OCI-LY7 (cell line): ENCODE measurements around the gene HOXC6. TPM values are rescaled to one million over a fixed set of nuclear protein-coding genes. Genes with fewer than 3 reads are reported as not detected.

ENCODE experiments used
- Bru-seq: library from RNA; stranded (reverse); fragments of 400-500 nt; gene quantifications from one replicate; lab custom pipeline; 2021; lab: Mats Ljungman, UMichigan
- BruChase-seq, 2 experiments: library from RNA; stranded (reverse); fragments of 400-500 nt; gene quantifications; one replicate each; lab custom pipeline; 2021; lab: Mats Ljungman, UMichigan
- BruUV-seq: library from RNA; stranded (reverse); fragments of 400-500 nt; replicated peaks from 2 replicates; lab custom pipeline; 2021; lab: Mats Ljungman, UMichigan
- CTCF ChIA-PET: fragments of 300-600 bp; sonication (Branson Sonifier 250); formaldehyde crosslinking; loops from one replicate; lab custom pipeline; 2022; ENCODE audit warnings: antibody characterized with exemption; ENCODE audit not compliant: unreplicated experiment; lab: Charles Lee
- POLR2A ChIA-PET: fragments of 300-600 bp; sonication (Branson Sonifier 250); formaldehyde crosslinking; loops from one replicate; lab custom pipeline; 2022; ENCODE audit warnings: antibody characterized with exemption; lab: Charles Lee
- DNase-seq: peaks from one replicate; pipeline ENCODE4 v3.0.0-alpha.2; 2015; ENCODE audit warnings: low spot score
- H2AFZ ChIP-seq: fragments of 200-600 bp; sonication (generic), shearing (Covaris generic); 2 replicates; pipeline ENCODE4 v1.6.1; 2014; ENCODE audit warnings: mild to moderate bottlenecking, antibody characterized with exemption, low read length, moderate library complexity
- H3K27ac ChIP-seq: fragments of 200-600 bp; sonication (generic); 2 replicates; pipeline ENCODE4 v1.5.1; 2014; ENCODE audit warnings: mixed run types, low read depth, mild to moderate bottlenecking, moderate library complexity, low read length, inconsistent platforms; ENCODE audit not compliant: poor library complexity, severe bottlenecking
- H3K36me3 ChIP-seq: fragments of 200-600 bp; sonication (generic); 2 replicates; pipeline ENCODE4 v1.6.1; 2014; ENCODE audit warnings: mild to moderate bottlenecking, antibody characterized with exemption, low read length, moderate library complexity, mixed read lengths; ENCODE audit not compliant: insufficient read depth
- H3K4me1 ChIP-seq: fragments of 200-600 bp; sonication (generic); 2 replicates; pipeline ENCODE4 v1.5.1; 2014; ENCODE audit warnings: mild to moderate bottlenecking, low read length; ENCODE audit not compliant: insufficient read depth, poor library complexity, severe bottlenecking
- H3K4me2 ChIP-seq: fragments of 200-600 bp; sonication (generic); 2 replicates; pipeline ENCODE4 v1.6.1; 2014; ENCODE audit warnings: mild to moderate bottlenecking, low read length
- H3K4me3 ChIP-seq: fragments of 200-600 bp; sonication (generic); 2 replicates; pipeline ENCODE4 v1.5.1; 2014; ENCODE audit warnings: mild to moderate bottlenecking, low read depth, low read length; ENCODE audit not compliant: poor library complexity, severe bottlenecking
- H3K79me2 ChIP-seq: fragments of 200-600 bp; sonication (generic); 2 replicates; pipeline ENCODE4 v1.6.1; 2016; ENCODE audit warnings: low read depth, mild to moderate bottlenecking, low read length, moderate library complexity, mixed read lengths; ENCODE audit not compliant: insufficient read depth
- H3K9me2 ChIP-seq: fragments of 200-600 bp; sonication (generic); 2 replicates; pipeline ENCODE4 v1.6.1; 2016; ENCODE audit warnings: mild to moderate bottlenecking, low read length, mixed read lengths; ENCODE audit not compliant: insufficient read depth
- H3K9me3 ChIP-seq: fragments of 200-600 bp; sonication (generic); 2 replicates; pipeline ENCODE4 v1.6.1; 2014; ENCODE audit warnings: mild to moderate bottlenecking, mixed run types, low read length, mixed read lengths
- H4K20me1 ChIP-seq: fragments of 200-600 bp; sonication (generic); 2 replicates; pipeline ENCODE4 v1.6.1; 2014; ENCODE audit warnings: mild to moderate bottlenecking, antibody characterized with exemption, low read length, moderate library complexity, mixed read lengths; ENCODE audit not compliant: insufficient read depth
- EZH2phosphoT487 ChIP-seq: fragments of 200-600 bp; sonication (generic); IDR thresholded peaks from 2 replicates; pipeline ENCODE4 v1.6.1; 2018; ENCODE audit warnings: low read depth, borderline replicate concordance, mild to moderate bottlenecking, mixed run types, antibody characterized with exemption, low read length, moderate library complexity, mixed read lengths
- intact Hi-C: fragments of 100-400 bp; cut with micrococcal nuclease; formaldehyde crosslinking; loops from one replicate; pipeline ENCODE4 v1.10.0; 2022; ENCODE audit not compliant: unreplicated experiment
- long read RNA-seq: library from polyadenylated mRNA; stranded (forward); transcript quantifications from one replicate; pipeline ENCODE4 v2.0.0, GENCODE V29; 2022
- total RNA-seq, 2 experiments: library from RNA; depleted of rRNA in 1 of 2; stranded (reverse); fragments of >200 nt in 1 of 2; shearing (Covaris generic) in 1 of 2; gene quantifications; 2 replicates each; pipeline ENCODE4 v1.2.3, GENCODE V29; 2014 to 2022
- TF ChIP-seq, protein P1 (sequence below): fragments of 200-600 bp; sonication (generic); conservative IDR thresholded peaks from 2 replicates; pipeline ENCODE4 v1.5.1; 2014; ENCODE audit warnings: mild to moderate bottlenecking, antibody characterized with exemption, low read length, moderate library complexity, mixed read lengths

Gene HOXC6
- total RNA-seq (2014; rRNA removed; shearing (Covaris generic)) (0.92 and 1.6 TPM in 2 replicates), total RNA-seq (2022) (2.7 and 3.7 TPM in 2 replicates), Bru-seq, nascent RNA (percentile 42 among the genes with signal in this experiment), BruChase-seq, experiment 1, labeled RNA remaining after a 6-hour chase (percentile 37 among the genes with signal in this experiment), BruChase-seq, experiment 2, labeled RNA remaining after a 2-hour chase (percentile 46 among the genes with signal in this experiment)
- long read RNA-seq, partial matches to known transcripts, result 0 of 3 reads
- long read RNA-seq, other reads (novel, unspliced or antisense), result 0 of 3 reads

GRCh38 chr12:54028314-54029201, at the start of gene HOXC6:
HOXC6 (plus strand) TSS chr12:54028440; CDS start chr12:54028522, 82 bp downstream.
- H3K9me2 ChIP-seq, result no peaks in the 10 kb centered on the region
- H3K27ac ChIP-seq, result no peak within 1 kb of the TSS
- peak within 1 kb of the TSS; percentile 71 for H3K4me2 ChIP-seq
- H2AFZ ChIP-seq, result peak within 1 kb of the TSS; percentile 51
- H3K4me1 ChIP-seq, result peaks cover 46% of the 10 kb centered on the region
- H4K20me1 ChIP-seq, result no peaks in the 10 kb centered on the region
- intact Hi-C loops, result no loop called here
- CTCF ChIA-PET, result no interaction called here
- no peak for TF ChIP-seq EZH2phosphoT487
- TF ChIP-seq, protein P1, sequence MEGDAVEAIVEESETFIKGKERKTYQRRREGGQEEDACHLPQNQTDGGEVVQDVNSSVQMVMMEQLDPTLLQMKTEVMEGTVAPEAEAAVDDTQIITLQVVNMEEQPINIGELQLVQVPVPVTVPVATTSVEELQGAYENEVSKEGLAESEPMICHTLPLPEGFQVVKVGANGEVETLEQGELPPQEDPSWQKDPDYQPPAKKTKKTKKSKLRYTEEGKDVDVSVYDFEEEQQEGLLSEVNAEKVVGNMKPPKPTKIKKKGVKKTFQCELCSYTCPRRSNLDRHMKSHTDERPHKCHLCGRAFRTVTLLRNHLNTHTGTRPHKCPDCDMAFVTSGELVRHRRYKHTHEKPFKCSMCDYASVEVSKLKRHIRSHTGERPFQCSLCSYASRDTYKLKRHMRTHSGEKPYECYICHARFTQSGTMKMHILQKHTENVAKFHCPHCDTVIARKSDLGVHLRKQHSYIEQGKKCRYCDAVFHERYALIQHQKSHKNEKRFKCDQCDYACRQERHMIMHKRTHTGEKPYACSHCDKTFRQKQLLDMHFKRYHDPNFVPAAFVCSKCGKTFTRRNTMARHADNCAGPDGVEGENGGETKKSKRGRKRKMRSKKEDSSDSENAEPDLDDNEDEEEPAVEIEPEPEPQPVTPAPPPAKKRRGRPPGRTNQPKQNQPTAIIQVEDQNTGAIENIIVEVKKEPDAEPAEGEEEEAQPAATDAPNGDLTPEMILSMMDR, result no peak
- BruUV-seq, result TSS peak; percentile 91
- no peaks in the 10 kb centered on the region for H3K36me3 ChIP-seq
- POLR2A ChIA-PET, result interaction anchor here (0.5 to 1.8 kb wide), 4 partner anchors 9 to 15 kb away, joined by 3 to 6 read pairs (median 5); no protein-coding TSS in a partner anchor
- no peaks in the 10 kb centered on the region for H3K79me2 ChIP-seq
- DNase-seq, result peak; percentile 63
- peak within 1 kb of the TSS; percentile 68 for H3K4me3 ChIP-seq
- H3K9me3 ChIP-seq, result no peaks in the 10 kb centered on the region

GRCh38 chr12:53978477-53979356, 49.5 kb upstream of the HOXC6 start:
- no peak for DNase-seq
- Histone ChIP-seq H3K4me2 (no peak overlapping the region), H3K9me2 (no peaks in the 10 kb centered on the region), H3K79me2 (no peaks in the 10 kb centered on the region), H3K4me1 (peaks cover 37% of the 10 kb centered on the region), H4K20me1 (no peaks in the 10 kb centered on the region), H2AFZ (peak overlapping the region; percentile 99; the same call in 1 of the 2 replicates), H3K36me3 (no peaks in the 10 kb centered on the region), H3K4me3 (no peak overlapping the region), H3K9me3 (no peaks in the 10 kb centered on the region), H3K27ac (no peak overlapping the region)
- ChIA-PET CTCF (no interaction called here), POLR2A (interaction anchor here (1.2 kb wide), 1 partner anchor 74 kb away, joined by 3 read pairs; no protein-coding TSS in a partner anchor)
- TF ChIP-seq, protein P1, result no peak
- no TSS peak for BruUV-seq
- intact Hi-C loops, result loop anchor here (5.0 kb wide), 1 partner anchor 221 kb away; no protein-coding TSS in a partner anchor
